ENCODE data around the gene PCTP. TPM values are rescaled to one million over a fixed set of nuclear protein-coding genes. Genes with fewer than 3 reads are reported as not detected.

Gene PCTP
- total RNA-seq, 2 experiments from 2014 or later, result 7.7 to 8.2 TPM

- no peak overlapping the region for H3K4me3 Mint-ChIP-seq
- no peaks in the 10 kb centered on the region for H3K36me3 Mint-ChIP-seq (ENCODE audit: low read depth)
- DNase-seq (no peak), ATAC-seq (no peak)
- CTCF ChIA-PET, result interaction anchor here (1.4 kb wide), 1 partner anchor 270 kb away, joined by 3 read pairs; no protein-coding TSS in a partner anchor
- peaks cover 2% of the 10 kb centered on the region for H3K27me3 Mint-ChIP-seq (ENCODE audit: low read depth)
- no peak overlapping the region for H3K27ac Mint-ChIP-seq
- no peaks in the 10 kb centered on the region for H3K9me3 Mint-ChIP-seq (ENCODE audit: insufficient read depth)
- POLR2A ChIA-PET, result no interaction called here
- H3K4me1 Mint-ChIP-seq (ENCODE audit: low read depth), result no peaks in the 10 kb centered on the region
These were observed 32.9 kb downstream of the PCTP start for GRCh38 chr17:55783684-55784245.

DNA sequence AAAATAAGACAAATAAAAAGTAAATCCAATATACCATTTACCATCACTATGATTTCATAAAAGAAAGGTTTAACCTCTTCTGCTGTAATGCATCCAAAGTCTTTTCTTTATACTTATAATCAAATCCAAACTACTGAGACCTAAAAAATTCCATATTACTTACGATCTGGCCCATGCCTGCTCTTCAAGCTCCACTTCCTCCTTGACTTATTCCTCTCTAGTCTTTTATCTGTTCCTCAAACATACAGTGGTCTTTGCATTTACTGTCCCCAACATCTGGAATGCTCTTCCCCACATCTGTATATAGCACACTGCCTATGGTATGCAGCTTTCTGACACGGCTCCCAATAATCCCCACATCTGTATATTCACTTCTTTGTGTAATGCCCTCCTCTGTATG, 33.8 kb downstream of the PCTP start:
- ATAC-seq (no peak), DNase-seq (no peak)
- Mint-ChIP-seq H3K27me3 (ENCODE audit: low read depth) (peaks cover 2% of the 10 kb centered on the region), H3K27ac (no peak overlapping the region), H3K4me1 (ENCODE audit: low read depth) (no peaks in the 10 kb centered on the region), H3K4me3 (no peak overlapping the region), H3K9me3 (ENCODE audit: insufficient read depth) (no peaks in the 10 kb centered on the region), H3K36me3 (ENCODE audit: low read depth) (no peaks in the 10 kb centered on the region)
- ChIA-PET CTCF (interaction anchor here (1.4 kb wide), 1 partner anchor 270 kb away, joined by 3 read pairs; no protein-coding TSS in a partner anchor), POLR2A (no interaction called here)

DNA sequence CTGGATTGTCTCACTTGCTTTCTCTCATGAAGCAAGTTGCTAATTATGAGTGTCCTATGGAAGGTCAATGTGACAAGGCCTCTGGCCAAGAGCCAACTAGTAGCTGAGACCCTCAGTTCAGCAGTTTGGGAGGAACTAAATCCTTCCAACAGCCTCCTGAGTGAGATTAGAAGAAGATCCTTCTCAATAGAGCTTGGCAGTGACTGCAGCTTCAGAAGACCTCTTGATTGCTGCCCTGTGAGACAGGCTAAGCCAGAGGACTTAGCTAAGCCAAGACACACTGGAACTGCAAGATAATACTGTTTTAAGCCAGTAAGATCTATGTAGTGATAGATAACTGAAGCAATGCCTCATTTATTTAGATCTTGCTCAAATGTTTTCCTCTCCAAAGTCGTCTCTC, 34.3 kb downstream of the PCTP start:
- ATAC-seq (no peak), DNase-seq (no peak)
- Mint-ChIP-seq H3K4me3 (no peak overlapping the region), H3K4me1 (ENCODE audit: low read depth) (no peaks in the 10 kb centered on the region), H3K27me3 (ENCODE audit: low read depth) (peaks cover 2% of the 10 kb centered on the region), H3K9me3 (ENCODE audit: insufficient read depth) (no peaks in the 10 kb centered on the region), H3K27ac (no peak overlapping the region), H3K36me3 (ENCODE audit: low read depth) (no peaks in the 10 kb centered on the region)
- CTCF ChIA-PET, result no interaction called here
- POLR2A ChIA-PET, result no interaction called here

DNA sequence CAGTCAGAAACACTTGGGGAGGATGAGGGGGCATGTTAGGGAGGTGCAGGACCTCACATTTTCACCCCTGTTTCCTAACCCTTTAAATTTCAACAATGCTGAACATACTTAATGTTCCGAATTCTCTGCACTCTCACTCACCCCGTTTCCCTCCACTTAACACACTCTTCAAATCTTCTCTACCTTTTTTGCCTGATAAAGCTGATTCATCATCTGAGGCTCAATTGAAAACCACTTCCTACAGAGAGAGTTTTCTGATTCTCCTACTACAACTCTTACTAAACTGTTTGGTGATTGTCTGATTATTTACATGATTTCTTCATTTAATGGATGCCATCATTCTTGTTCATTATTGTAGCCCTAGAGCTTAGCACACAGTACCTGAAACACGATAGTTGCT, 42.4 kb downstream of the PCTP start:
- no peaks in the 10 kb centered on the region for H3K9me3 Mint-ChIP-seq (ENCODE audit: insufficient read depth)
- ATAC-seq (no peak), DNase-seq (no peak)
- H3K4me1 Mint-ChIP-seq (ENCODE audit: low read depth), result no peaks in the 10 kb centered on the region
- ChIA-PET POLR2A (no interaction called here), CTCF (no interaction called here)
- H3K4me3 Mint-ChIP-seq, result no peak overlapping the region
- no peak overlapping the region for H3K27ac Mint-ChIP-seq
- H3K27me3 Mint-ChIP-seq (ENCODE audit: low read depth), result peaks cover 9% of the 10 kb centered on the region
- no peaks in the 10 kb centered on the region for H3K36me3 Mint-ChIP-seq (ENCODE audit: low read depth)

DNA sequence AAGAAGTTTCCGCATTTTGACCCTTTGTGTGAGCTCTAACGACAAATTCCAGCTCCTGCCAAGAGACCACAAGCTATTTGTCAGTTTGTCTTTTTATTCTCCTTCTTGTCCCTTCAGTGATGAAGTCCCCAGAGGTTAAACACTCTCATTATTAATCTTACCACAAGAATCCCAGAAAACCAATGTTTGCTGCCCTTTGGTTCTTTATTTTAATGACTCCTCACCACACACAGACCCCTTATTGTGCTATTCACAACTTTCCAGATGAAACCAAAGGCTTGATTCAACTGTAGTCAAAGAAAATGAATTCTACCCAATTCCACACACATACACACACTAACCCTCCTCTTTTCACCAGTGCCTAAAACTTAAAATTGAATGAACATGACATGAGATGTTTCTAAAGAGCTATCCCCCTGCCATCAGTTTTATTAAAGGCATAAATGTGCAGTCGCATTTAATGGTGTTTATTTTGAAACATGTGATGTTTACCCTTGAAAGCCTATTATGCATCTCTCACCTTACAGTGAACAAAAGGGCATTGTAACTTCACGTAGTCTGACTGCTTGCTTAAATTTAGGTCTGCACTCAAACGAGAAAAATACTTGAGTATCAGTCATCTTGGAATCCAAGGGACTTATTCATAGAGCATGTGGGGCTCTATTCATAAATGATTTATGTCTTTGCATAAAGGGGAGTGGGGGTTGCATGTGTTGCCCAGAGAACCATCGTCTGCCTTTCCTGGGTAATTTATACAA, 44.1 kb downstream of the PCTP start:
- H3K4me1 Mint-ChIP-seq (ENCODE audit: low read depth), result no peaks in the 10 kb centered on the region
- POLR2A ChIA-PET, result no interaction called here
- no peak overlapping the region for H3K27ac Mint-ChIP-seq
- DNase-seq (no peak), ATAC-seq (no peak)
- CTCF ChIA-PET, result interaction anchor here (0.8 kb wide), 1 partner anchor 23 kb away, joined by 3 read pairs; no protein-coding TSS in a partner anchor
- no peak overlapping the region for H3K4me3 Mint-ChIP-seq
- H3K9me3 Mint-ChIP-seq (ENCODE audit: insufficient read depth), result no peaks in the 10 kb centered on the region
- H3K36me3 Mint-ChIP-seq (ENCODE audit: low read depth), result no peaks in the 10 kb centered on the region
- H3K27me3 Mint-ChIP-seq (ENCODE audit: low read depth), result peaks cover 9% of the 10 kb centered on the region

DNA sequence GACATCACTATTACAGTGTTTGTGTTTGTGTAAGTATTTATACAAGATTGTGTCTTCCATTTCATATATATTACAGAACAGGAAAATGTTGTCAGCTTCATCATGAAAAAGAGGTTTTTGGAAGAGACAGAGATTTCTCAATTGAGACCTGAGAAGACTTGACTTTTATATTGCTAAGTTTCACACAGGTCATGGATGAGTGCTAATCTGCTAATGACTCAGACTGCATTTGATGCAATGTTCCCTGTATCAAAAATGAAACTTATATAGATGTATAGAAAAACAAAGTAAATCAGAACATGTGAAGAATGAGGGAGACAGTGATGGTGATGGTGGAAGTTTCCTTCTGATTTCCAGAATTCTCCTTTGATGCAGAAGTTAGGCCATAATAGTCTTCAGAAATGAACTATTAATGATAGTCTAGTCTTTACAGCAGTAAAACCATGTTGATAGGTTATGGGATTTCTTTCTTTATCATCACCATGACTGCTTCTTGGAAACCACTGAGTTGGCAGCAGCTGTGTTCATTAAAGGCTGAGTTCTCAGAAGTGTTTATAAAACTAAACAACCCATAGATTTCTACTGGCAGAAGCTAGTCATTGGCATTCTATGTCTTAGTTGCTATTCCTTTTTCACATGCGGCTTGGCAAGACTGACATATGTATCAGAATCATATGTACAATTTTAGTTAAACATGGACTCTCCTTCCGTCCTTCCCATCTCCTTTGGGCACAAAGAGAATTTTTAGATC, 56.1 kb downstream of the PCTP start:
- no peaks in the 10 kb centered on the region for H3K9me3 Mint-ChIP-seq (ENCODE audit: insufficient read depth)
- DNase-seq (no peak), ATAC-seq (no peak)
- ChIA-PET CTCF (no interaction called here), POLR2A (no interaction called here)
- H3K4me1 Mint-ChIP-seq (ENCODE audit: low read depth), result no peaks in the 10 kb centered on the region
- H3K4me3 Mint-ChIP-seq, result no peak overlapping the region
- no peak overlapping the region for H3K27ac Mint-ChIP-seq
- no peaks in the 10 kb centered on the region for H3K36me3 Mint-ChIP-seq (ENCODE audit: low read depth)
- H3K27me3 Mint-ChIP-seq (ENCODE audit: low read depth), result peaks cover 2% of the 10 kb centered on the region

GRCh38 chr17:55811536-55811935, 60.7 kb downstream of the PCTP start:
- H3K27ac Mint-ChIP-seq, result no peak overlapping the region
- POLR2A ChIA-PET, result no interaction called here
- H3K36me3 Mint-ChIP-seq (ENCODE audit: low read depth), result no peaks in the 10 kb centered on the region
- CTCF ChIA-PET, result no interaction called here
- H3K27me3 Mint-ChIP-seq (ENCODE audit: low read depth), result peaks cover 2% of the 10 kb centered on the region
- H3K9me3 Mint-ChIP-seq (ENCODE audit: insufficient read depth), result no peaks in the 10 kb centered on the region
- no peak for DNase-seq
- H3K4me3 Mint-ChIP-seq, result no peak overlapping the region
- no peaks in the 10 kb centered on the region for H3K4me1 Mint-ChIP-seq (ENCODE audit: low read depth)
- no peak for ATAC-seq

GRCh38 chr17:55812323-55812722, 61.5 kb downstream of the PCTP start:
- no peaks in the 10 kb centered on the region for H3K4me1 Mint-ChIP-seq (ENCODE audit: low read depth)

DNA sequence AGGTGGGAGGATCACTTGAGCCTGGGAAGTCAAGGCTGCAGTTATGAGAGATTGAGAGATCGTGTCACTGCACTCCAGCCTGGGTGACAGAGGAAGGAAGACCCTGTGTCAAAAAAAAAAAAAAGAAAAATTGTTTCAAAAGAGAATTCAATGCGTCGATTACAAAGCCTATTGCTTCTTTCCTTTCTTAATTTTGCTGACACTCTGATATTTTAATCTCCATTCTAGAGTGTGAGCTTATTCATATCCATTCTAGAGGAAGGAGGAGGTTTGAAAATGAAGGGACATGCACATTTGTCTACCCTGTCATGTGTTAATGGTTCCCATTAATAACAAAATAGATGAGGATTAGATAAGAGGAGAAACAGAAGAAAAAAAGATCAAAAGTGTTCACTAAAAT, 63.1 kb downstream of the PCTP start:
- CTCF ChIA-PET, result no interaction called here
- DNase-seq (no peak), ATAC-seq (no peak)
- no peaks in the 10 kb centered on the region for H3K9me3 Mint-ChIP-seq (ENCODE audit: insufficient read depth)
- no peak overlapping the region for H3K27ac Mint-ChIP-seq
- POLR2A ChIA-PET, result no interaction called here
- no peaks in the 10 kb centered on the region for H3K36me3 Mint-ChIP-seq (ENCODE audit: low read depth)
- H3K4me1 Mint-ChIP-seq (ENCODE audit: low read depth), result no peaks in the 10 kb centered on the region
- peaks cover 10% of the 10 kb centered on the region for H3K27me3 Mint-ChIP-seq (ENCODE audit: low read depth)
- no peak overlapping the region for H3K4me3 Mint-ChIP-seq

More at GRCh38 chr17:55812323-55812722, 61.5 kb downstream of the PCTP start:
- POLR2A ChIA-PET, result no interaction called here
- DNase-seq (no peak), ATAC-seq (no peak)
- no peak overlapping the region for H3K27ac Mint-ChIP-seq
- peaks cover 3% of the 10 kb centered on the region for H3K27me3 Mint-ChIP-seq (ENCODE audit: low read depth)
- no peaks in the 10 kb centered on the region for H3K36me3 Mint-ChIP-seq (ENCODE audit: low read depth)
- H3K4me3 Mint-ChIP-seq, result no peak overlapping the region
- no peaks in the 10 kb centered on the region for H3K9me3 Mint-ChIP-seq (ENCODE audit: insufficient read depth)
- CTCF ChIA-PET, result no interaction called here

DNA sequence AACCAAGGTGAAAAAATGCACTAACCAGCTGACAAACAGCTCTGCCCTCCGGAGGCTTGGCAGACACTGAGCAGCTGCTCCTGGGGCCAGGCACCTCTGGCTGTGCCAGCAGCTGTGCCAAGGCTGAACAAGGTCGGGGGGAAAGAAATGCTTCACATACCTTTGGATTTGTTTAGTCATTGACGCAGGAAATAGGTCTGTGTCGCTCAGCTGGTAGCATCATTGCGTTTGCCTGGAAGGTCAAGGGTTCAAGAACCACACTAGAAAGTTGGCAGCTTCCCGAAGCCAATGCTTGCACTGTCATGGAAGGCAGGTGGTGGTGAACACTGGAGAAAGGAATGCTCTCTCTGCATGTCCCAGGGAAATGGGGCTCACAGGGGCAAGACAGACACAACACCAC, 63.5 kb downstream of the PCTP start:
- Mint-ChIP-seq H3K36me3 (ENCODE audit: low read depth) (no peaks in the 10 kb centered on the region), H3K4me3 (no peak overlapping the region), H3K4me1 (ENCODE audit: low read depth) (no peaks in the 10 kb centered on the region), H3K27ac (no peak overlapping the region), H3K27me3 (ENCODE audit: low read depth) (peaks cover 10% of the 10 kb centered on the region), H3K9me3 (ENCODE audit: insufficient read depth) (no peaks in the 10 kb centered on the region)
- POLR2A ChIA-PET, result no interaction called here
- ATAC-seq (no peak), DNase-seq (no peak)
- CTCF ChIA-PET, result no interaction called here

DNA sequence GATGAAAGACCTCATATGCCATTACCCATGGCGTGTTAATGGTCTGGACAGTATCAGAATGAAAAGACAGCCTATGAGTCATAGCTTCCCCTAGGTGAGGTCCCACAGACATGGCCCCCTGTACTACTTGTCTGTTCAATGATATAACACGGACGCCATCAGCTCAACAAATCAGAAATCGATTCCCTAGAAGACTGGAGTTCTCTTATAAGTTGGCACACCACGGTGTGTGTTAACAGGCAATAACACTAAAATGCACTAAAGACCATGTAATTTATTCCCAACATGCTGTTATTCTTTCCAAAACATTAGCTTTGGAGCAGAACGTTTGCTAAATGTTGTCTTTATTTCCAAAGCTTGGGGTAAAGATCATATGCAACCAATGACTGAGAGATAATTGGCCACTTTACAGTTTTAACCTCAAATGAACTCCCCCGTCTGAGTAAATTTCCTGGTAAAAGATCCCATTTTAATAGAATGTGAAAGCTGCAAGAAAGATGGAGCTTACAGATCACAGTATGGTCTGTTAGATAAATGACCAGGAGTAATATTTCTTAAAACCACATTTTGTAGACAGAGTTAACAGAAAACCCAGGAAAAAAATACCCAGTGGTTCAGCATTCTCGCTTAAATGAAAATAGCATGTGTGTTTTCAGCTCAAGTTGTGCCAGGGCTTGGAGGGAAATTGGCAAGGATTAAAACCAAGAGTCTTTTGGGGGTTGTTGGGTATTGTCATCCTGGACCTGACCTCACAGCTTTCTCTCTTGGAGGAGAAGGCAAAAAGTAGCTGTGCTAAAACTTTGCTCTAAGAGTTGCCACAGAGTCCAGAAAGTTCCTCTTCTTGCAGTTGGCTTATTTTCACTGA, 65.9 kb downstream of the PCTP start:
- H3K36me3 Mint-ChIP-seq (ENCODE audit: low read depth), result no peaks in the 10 kb centered on the region
- H3K27me3 Mint-ChIP-seq (ENCODE audit: low read depth), result peaks cover 10% of the 10 kb centered on the region
- no peak for DNase-seq
- no peaks in the 10 kb centered on the region for H3K9me3 Mint-ChIP-seq (ENCODE audit: insufficient read depth)
- no peak overlapping the region for H3K27ac Mint-ChIP-seq
- no peak for ATAC-seq
- POLR2A ChIA-PET, result no interaction called here
- CTCF ChIA-PET, result interaction anchor here (0.8 kb wide), 1 partner anchor 11 kb away, joined by 6 read pairs; no protein-coding TSS in a partner anchor
- H3K4me1 Mint-ChIP-seq (ENCODE audit: low read depth), result no peaks in the 10 kb centered on the region
- no peak overlapping the region for H3K4me3 Mint-ChIP-seq

GRCh38 chr17:55817397-55817709, 66.5 kb downstream of the PCTP start:
- DNase-seq (no peak), ATAC-seq (no peak)
- H3K27me3 Mint-ChIP-seq (ENCODE audit: low read depth), result peaks cover 12% of the 10 kb centered on the region
- CTCF ChIA-PET, result interaction anchor here (0.8 kb wide), 1 partner anchor 10 kb away, joined by 6 read pairs; no protein-coding TSS in a partner anchor
- POLR2A ChIA-PET, result no interaction called here
- H3K4me3 Mint-ChIP-seq, result no peak overlapping the region
- H3K4me1 Mint-ChIP-seq (ENCODE audit: low read depth), result no peaks in the 10 kb centered on the region
- no peak overlapping the region for H3K27ac Mint-ChIP-seq
- H3K36me3 Mint-ChIP-seq (ENCODE audit: low read depth), result no peaks in the 10 kb centered on the region
- H3K9me3 Mint-ChIP-seq (ENCODE audit: insufficient read depth), result no peaks in the 10 kb centered on the region
